Adipocyte (in vitro differentiated cells): Measurements from ENCODE around the gene MRPS18A.
"Not testable (repeated sequence)": the region's sequence is repeated elsewhere in the genome, so short reads cannot be mapped to it uniquely, and the experiment has no call there.

Experiments
- DNase-seq: peaks from one replicate; pipeline ENCODE4 v3.0.0-alpha.2; 2015; ENCODE audit warnings: low read depth
- H3K27me3 ChIP-seq: replicated peaks from 2 replicates; pipeline ENCODE4 v1.7.0; 2013; ENCODE audit warnings: mild to moderate bottlenecking, low read length, moderate library complexity; ENCODE audit not compliant: control insufficient read depth, insufficient read depth
- H3K36me3 ChIP-seq: 2 replicates; pipeline ENCODE4 v1.7.0; 2013; ENCODE audit warnings: low read length, mild to moderate bottlenecking, moderate library complexity; ENCODE audit not compliant: control insufficient read depth, insufficient read depth, severe bottlenecking
- H3K4me1 ChIP-seq: 2 replicates; pipeline ENCODE4 v1.7.0; 2013; ENCODE audit warnings: mild to moderate bottlenecking, low read length, moderate library complexity; ENCODE audit not compliant: control insufficient read depth, insufficient read depth
- H3K4me3 ChIP-seq: 2 replicates; pipeline ENCODE4 v1.7.0; 2013; ENCODE audit warnings: mild to moderate bottlenecking, low read length, moderate library complexity
- H3K9ac ChIP-seq: 2 replicates; pipeline ENCODE4 v1.7.0; 2013; ENCODE audit warnings: mild to moderate bottlenecking, low read length, moderate library complexity
- H3K9me3 ChIP-seq: 2 replicates; pipeline ENCODE4 v1.7.0; 2013; ENCODE audit warnings: mild to moderate bottlenecking, low read length, moderate library complexity; ENCODE audit not compliant: control insufficient read depth

Gene MRPS18A

GRCh38 chr6:43644940-43645612, 42.5 kb downstream of the MRPS18A start, which contains the start of gene RSPH9:
TSS of gene RSPH9 (plus strand) at chr6:43645036. CDS start at chr6:43645099, 63 bp downstream.
- Histone ChIP-seq H3K9me3 (no peaks in the 10 kb centered on the region), H3K4me3 (peak within 1 kb of the TSS; percentile 78), H3K9ac (peak within 1 kb of the TSS; percentile 7), H3K27me3 (no peaks in the 10 kb centered on the region), H3K36me3 (peaks cover 27% of the 10 kb centered on the region), H3K4me1 (peaks cover 3% of the 10 kb centered on the region)
- peak; percentile 72 for DNase-seq

GRCh38 chr6:43639984-43640800, 47.4 kb downstream of the MRPS18A start:
- H3K4me1 ChIP-seq: peaks cover 25% of the 10 kb centered on the region
- no peaks in the 10 kb centered on the region for H3K9me3 ChIP-seq
- peaks cover 43% of the 10 kb centered on the region for H3K36me3 ChIP-seq
- no peak for DNase-seq
- H3K27me3 ChIP-seq: no peaks in the 10 kb centered on the region
- H3K9ac ChIP-seq: no peak overlapping the region
- no peak overlapping the region for H3K4me3 ChIP-seq

GRCh38 chr6:43636308-43636659, 51.3 kb downstream of the MRPS18A start:
- H3K4me1 ChIP-seq: peaks cover 25% of the 10 kb centered on the region
- H3K27me3 ChIP-seq: no peaks in the 10 kb centered on the region

GRCh38 chr6:43635387-43636307, 51.9 kb downstream of the MRPS18A start, which contains the start of gene MAD2L1BP:
TSS of gene MAD2L1BP (plus strand) at chr6:43635840. CDS start at chr6:43635876, 36 bp downstream.
- peak within 1 kb of the TSS; percentile 98 for H3K4me3 ChIP-seq

More at GRCh38 chr6:43636308-43636659, 51.3 kb downstream of the MRPS18A start:
- DNase-seq: peak; percentile 34
- no peaks in the 10 kb centered on the region for H3K9me3 ChIP-seq
- H3K4me3 ChIP-seq: peak overlapping the region; percentile 98
- H3K36me3 ChIP-seq: peaks cover 28% of the 10 kb centered on the region
- H3K9ac ChIP-seq: peak overlapping the region; percentile 94

GRCh38 chr6:43634702-43635303, 52.8 kb downstream of the MRPS18A start:
- no peaks in the 10 kb centered on the region for H3K9me3 ChIP-seq
- no peak for DNase-seq
- H3K4me1 ChIP-seq: peaks cover 30% of the 10 kb centered on the region
- peaks cover 14% of the 10 kb centered on the region for H3K36me3 ChIP-seq
- H3K9ac ChIP-seq: no peak overlapping the region
- no peak overlapping the region for H3K4me3 ChIP-seq
- H3K27me3 ChIP-seq: no peaks in the 10 kb centered on the region

More at GRCh38 chr6:43635387-43636307, 51.9 kb downstream of the MRPS18A start, which contains the start of gene MAD2L1BP:
- H3K9ac ChIP-seq: peak within 1 kb of the TSS; percentile 94
- no peaks in the 10 kb centered on the region for H3K9me3 ChIP-seq
- peaks cover 25% of the 10 kb centered on the region for H3K4me1 ChIP-seq
- H3K36me3 ChIP-seq: peaks cover 23% of the 10 kb centered on the region
- no peaks in the 10 kb centered on the region for H3K27me3 ChIP-seq
- DNase-seq: peak; percentile 88

- H3K27me3 ChIP-seq, H3K36me3 ChIP-seq, H3K4me3 ChIP-seq, DNase-seq, H3K9me3 ChIP-seq, H3K9ac ChIP-seq: not testable (repeated sequence)
- H3K4me1 ChIP-seq: peaks cover 22% of the 10 kb centered on the region
Measured at GRCh38 chr6:43633002-43633401, 54.6 kb downstream of the MRPS18A start.

GRCh38 chr6:43630980-43631619, 56.5 kb downstream of the MRPS18A start:
- no peak overlapping the region for H3K9ac ChIP-seq

GRCh38 chr6:43629505-43630300, 57.9 kb downstream of the MRPS18A start:
- H3K9ac ChIP-seq: peak overlapping the region; percentile 92
- peaks cover 17% of the 10 kb centered on the region for H3K36me3 ChIP-seq
- peaks cover 27% of the 10 kb centered on the region for H3K4me1 ChIP-seq
- no peaks in the 10 kb centered on the region for H3K27me3 ChIP-seq
- DNase-seq: peak; percentile 99
- H3K4me3 ChIP-seq: peak overlapping the region; percentile 94
- H3K9me3 ChIP-seq: no peaks in the 10 kb centered on the region

More at GRCh38 chr6:43630980-43631619, 56.5 kb downstream of the MRPS18A start:
- H3K9me3 ChIP-seq: no peaks in the 10 kb centered on the region
- H3K4me3 ChIP-seq: no peak overlapping the region
- peaks cover 28% of the 10 kb centered on the region for H3K4me1 ChIP-seq
- H3K36me3 ChIP-seq: peaks cover 3% of the 10 kb centered on the region
- no peaks in the 10 kb centered on the region for H3K27me3 ChIP-seq
- no peak for DNase-seq

GRCh38 chr6:43629104-43629504, 58.5 kb downstream of the MRPS18A start, which contains the start of gene GTPBP2:
TSS of gene GTPBP2 (minus strand) at chr6:43629264. CDS start at chr6:43629162, 102 bp downstream.
- Histone ChIP-seq H3K9me3 (no peaks in the 10 kb centered on the region), H3K27me3 (no peaks in the 10 kb centered on the region), H3K36me3 (peaks cover 23% of the 10 kb centered on the region), H3K4me3 (peak within 1 kb of the TSS; percentile 100), H3K4me1 (peaks cover 27% of the 10 kb centered on the region), H3K9ac (peak within 1 kb of the TSS; percentile 99)
- DNase-seq: peak; percentile 100
